ENCODE data around the gene LMO1.

GRCh38 chr11:8230921-8231847, 32.5 kb downstream of the LMO1 start:
- TF ChIP-seq CTCF (IDR thresholded peaks at IDR 0.05 in 2 of 3, conservative IDR thresholded peaks at IDR 0.05 in 1 of 3; ENCODE audit: borderline replicate concordance in 1 of 3, insufficient read depth in 1 of 3, low read depth in 2 of 3, low read length in 2 of 3) (no peak), SP1 (IDR thresholded peaks at IDR 0.05; ENCODE audit: low read depth) (no peak), POLR2AphosphoS5 (IDR thresholded peaks at IDR 0.05; ENCODE audit: low read depth, low read length) (no peak), POLR2A (IDR thresholded peaks at IDR 0.05; ENCODE audit: borderline replicate concordance, extremely low read depth, insufficient read depth, insufficient read length) (no peak), YY1 (IDR thresholded peaks at IDR 0.05; ENCODE audit: extremely low read depth, insufficient replicate concordance, low read depth, low read length) (no peak), ZFX (IDR thresholded peaks at IDR 0.05) (no peak), EZH2 (IDR thresholded peaks at IDR 0.05) (no peak), CEBPB (IDR thresholded peaks at IDR 0.05; ENCODE audit: low read depth) (no peak), SRF (IDR thresholded peaks at IDR 0.05; ENCODE audit: low read depth) (no peak), RAD21 (IDR thresholded peaks at IDR 0.05; ENCODE audit: low read depth) (no peak), EGR1 (IDR thresholded peaks at IDR 0.05; ENCODE audit: low read depth) (no peak), ZNF274 (IDR thresholded peaks at IDR 0.05; ENCODE audit: low read depth, low read length) (no peak), JUND (IDR thresholded peaks at IDR 0.05) (no peak), ZBTB33 (IDR thresholded peaks at IDR 0.05; ENCODE audit: extremely low read depth, insufficient replicate concordance, low read length) (no peak)

All from HCT116 (cell line).